Esophagus muscularis mucosa (tissue), 3 donors: ENCODE measurements around the gene KIF19.

Experiments
- CTCF ChIP-seq, 3 experiments: fragments of 200-600 bp in 2 of 3; fragments of 450-650 bp in 1 of 3; sonication (generic) in 2 of 3; IDR thresholded peaks; one replicate each; pipeline ENCODE4 v1.5.1; 2017 to 2019; ENCODE audit warnings: antibody characterized with exemption in 3 of 3, mild to moderate bottlenecking in 2 of 3, moderate library complexity in 1 of 3
- POLR2AphosphoS5 ChIP-seq, 2 donors: sonication (generic); formaldehyde crosslinking; IDR thresholded peaks; one replicate each; pipeline ENCODE4 v1.6.1; 2017; ENCODE audit warnings: antibody characterized with exemption in 2 of 2

DNA sequence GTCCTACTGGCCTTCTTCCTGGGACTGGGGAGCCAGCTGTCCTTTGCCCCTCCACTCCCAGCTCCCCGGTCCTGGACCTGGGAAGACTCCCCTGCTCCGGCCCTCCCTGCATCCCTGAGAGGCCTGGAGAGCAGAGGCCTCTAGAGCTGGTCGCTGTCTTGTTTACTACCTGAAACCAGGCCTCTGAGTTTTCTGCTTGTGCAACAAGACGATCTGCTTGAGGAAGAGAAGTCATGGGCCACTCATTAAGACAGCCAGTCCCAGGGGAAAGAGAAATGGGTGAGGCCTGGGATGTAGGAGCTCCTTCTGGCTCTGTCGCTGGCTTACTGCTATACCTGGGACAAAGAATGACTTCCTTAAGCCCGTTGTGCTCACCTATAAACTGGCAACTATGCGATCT, 76.0 kb downstream of the KIF19 start:
- no peak for TF ChIP-seq POLR2AphosphoS5 (IDR thresholded peaks at IDR 0.05)
- TF ChIP-seq CTCF (IDR thresholded peaks at IDR 0.05): no peak
